Measurements from ENCODE around the gene DHRS2. TPM values are rescaled to one million over a fixed set of nuclear protein-coding genes. Genes with fewer than 3 reads are reported as not detected.
A peak's percentile ranks its signal among the peaks of the same experiment; 100 is the strongest.

DHRS2 gene
- total and polyA plus RNA-seq, 2 of the 13 experiments (the other 11 are each of a cell fraction or from before 2014, with no cell fraction given) = 1,621 to 3,021 TPM

DNA sequence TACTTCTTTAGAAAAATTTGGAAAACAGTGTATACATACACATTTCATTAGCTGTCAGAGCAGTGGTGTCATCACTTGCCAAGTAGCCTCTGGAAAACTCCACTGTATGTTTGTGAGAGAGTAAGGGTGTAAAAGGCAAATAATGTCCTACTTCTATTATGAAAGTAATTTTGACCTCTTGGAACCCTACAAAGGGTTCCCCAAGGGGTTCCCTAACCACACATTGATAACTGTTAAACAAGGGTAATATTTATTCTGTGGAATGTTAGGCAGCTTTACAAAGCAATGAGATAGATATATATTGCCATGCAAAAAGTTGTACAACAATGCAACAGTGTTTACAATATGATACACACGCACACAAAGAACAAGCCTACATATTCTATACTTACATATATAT is 18.6 kb upstream of the DHRS2 start (continued):
- TF ChIP-seq ARNT2 (CRISPR knock-in tag; IDR thresholded peaks at IDR 0.05; ENCODE audit: low read depth) = no peak
- TF ChIP-seq, protein P1, sequence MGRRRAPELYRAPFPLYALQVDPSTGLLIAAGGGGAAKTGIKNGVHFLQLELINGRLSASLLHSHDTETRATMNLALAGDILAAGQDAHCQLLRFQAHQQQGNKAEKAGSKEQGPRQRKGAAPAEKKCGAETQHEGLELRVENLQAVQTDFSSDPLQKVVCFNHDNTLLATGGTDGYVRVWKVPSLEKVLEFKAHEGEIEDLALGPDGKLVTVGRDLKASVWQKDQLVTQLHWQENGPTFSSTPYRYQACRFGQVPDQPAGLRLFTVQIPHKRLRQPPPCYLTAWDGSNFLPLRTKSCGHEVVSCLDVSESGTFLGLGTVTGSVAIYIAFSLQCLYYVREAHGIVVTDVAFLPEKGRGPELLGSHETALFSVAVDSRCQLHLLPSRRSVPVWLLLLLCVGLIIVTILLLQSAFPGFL (CRISPR knock-in tag; IDR thresholded peaks at IDR 0.05) = no peak
- TF ChIP-seq, protein P2, sequence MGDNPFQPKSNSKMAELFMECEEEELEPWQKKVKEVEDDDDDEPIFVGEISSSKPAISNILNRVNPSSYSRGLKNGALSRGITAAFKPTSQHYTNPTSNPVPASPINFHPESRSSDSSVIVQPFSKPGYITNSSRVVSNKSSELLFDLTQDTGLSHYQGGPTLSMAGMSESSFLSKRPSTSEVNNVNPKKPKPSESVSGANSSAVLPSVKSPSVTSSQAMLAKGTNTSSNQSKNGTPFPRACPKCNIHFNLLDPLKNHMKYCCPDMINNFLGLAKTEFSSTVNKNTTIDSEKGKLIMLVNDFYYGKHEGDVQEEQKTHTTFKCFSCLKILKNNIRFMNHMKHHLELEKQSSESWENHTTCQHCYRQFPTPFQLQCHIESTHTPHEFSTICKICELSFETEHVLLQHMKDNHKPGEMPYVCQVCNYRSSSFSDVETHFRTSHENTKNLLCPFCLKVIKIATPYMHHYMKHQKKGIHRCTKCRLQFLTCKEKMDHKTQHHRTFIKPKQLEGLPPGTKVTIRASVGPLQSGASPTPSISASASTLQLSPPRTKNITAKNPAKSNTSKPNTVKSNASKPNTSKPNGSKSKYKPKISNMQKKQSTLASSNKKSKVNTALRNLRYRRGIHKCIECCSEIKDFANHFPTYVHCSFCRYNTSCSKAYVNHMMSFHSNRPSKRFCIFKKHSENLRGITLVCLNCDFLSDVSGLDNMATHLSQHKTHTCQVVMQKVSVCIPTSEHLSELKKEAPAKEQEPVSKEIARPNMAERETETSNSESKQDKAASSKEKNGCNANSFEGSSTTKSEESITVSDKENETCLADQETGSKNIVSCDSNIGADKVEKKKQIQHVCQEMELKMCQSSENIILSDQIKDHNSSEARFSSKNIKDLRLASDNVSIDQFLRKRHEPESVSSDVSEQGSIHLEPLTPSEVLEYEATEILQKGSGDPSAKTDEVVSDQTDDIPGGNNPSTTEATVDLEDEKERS (CRISPR knock-in tag; IDR thresholded peaks at IDR 0.05) = 0 out of 2 replicates have a peak, but pooled peaks have one; percentile 54
- no peak for TF ChIP-seq ZFP37 (CRISPR knock-in tag; IDR thresholded peaks at IDR 0.05; ENCODE audit: borderline replicate concordance)
- TF ChIP-seq, protein P3, sequence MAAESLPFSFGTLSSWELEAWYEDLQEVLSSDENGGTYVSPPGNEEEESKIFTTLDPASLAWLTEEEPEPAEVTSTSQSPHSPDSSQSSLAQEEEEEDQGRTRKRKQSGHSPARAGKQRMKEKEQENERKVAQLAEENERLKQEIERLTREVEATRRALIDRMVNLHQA (CRISPR knock-in tag; IDR thresholded peaks at IDR 0.05) = no peak
- TF ChIP-seq SRSF9 (IDR thresholded peaks at IDR 0.05; ENCODE audit: borderline replicate concordance, insufficient read depth, low read depth, low read length, poor library complexity, severe bottlenecking) = no peak
- TF ChIP-seq SIX1 (CRISPR knock-in tag; IDR thresholded peaks at IDR 0.05; ENCODE audit: borderline replicate concordance) = 0 out of 2 replicates have a peak, but pooled peaks have one; percentile 13
- no peak for TF ChIP-seq NCOR1 (IDR thresholded peaks at IDR 0.05; ENCODE audit: borderline replicate concordance, low read length)
- no peak for TF ChIP-seq ZSCAN29 (CRISPR knock-in tag; conservative IDR thresholded peaks at IDR 0.05)
- TF ChIP-seq, protein P4, sequence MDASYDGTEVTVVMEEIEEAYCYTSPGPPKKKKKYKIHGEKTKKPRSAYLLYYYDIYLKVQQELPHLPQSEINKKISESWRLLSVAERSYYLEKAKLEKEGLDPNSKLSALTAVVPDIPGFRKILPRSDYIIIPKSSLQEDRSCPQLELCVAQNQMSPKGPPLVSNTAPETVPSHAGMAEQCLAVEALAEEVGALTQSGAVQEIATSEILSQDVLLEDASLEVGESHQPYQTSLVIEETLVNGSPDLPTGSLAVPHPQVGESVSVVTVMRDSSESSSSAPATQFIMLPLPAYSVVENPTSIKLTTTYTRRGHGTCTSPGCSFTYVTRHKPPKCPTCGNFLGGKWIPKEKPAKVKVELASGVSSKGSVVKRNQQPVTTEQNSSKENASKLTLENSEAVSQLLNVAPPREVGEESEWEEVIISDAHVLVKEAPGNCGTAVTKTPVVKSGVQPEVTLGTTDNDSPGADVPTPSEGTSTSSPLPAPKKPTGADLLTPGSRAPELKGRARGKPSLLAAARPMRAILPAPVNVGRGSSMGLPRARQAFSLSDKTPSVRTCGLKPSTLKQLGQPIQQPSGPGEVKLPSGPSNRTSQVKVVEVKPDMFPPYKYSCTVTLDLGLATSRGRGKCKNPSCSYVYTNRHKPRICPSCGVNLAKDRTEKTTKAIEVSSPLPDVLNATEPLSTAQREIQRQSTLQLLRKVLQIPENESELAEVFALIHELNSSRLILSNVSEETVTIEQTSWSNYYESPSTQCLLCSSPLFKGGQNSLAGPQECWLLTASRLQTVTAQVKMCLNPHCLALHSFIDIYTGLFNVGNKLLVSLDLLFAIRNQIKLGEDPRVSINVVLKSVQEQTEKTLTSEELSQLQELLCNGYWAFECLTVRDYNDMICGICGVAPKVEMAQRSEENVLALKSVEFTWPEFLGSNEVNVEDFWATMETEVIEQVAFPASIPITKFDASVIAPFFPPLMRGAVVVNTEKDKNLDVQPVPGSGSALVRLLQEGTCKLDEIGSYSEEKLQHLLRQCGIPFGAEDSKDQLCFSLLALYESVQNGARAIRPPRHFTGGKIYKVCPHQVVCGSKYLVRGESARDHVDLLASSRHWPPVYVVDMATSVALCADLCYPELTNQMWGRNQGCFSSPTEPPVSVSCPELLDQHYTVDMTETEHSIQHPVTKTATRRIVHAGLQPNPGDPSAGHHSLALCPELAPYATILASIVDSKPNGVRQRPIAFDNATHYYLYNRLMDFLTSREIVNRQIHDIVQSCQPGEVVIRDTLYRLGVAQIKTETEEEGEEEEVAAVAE (CRISPR knock-in tag; IDR thresholded peaks at IDR 0.05; ENCODE audit: borderline replicate concordance) = 0 out of 2 replicates have a peak, but pooled peaks have one; percentile 61
- TF ChIP-seq, protein P5, sequence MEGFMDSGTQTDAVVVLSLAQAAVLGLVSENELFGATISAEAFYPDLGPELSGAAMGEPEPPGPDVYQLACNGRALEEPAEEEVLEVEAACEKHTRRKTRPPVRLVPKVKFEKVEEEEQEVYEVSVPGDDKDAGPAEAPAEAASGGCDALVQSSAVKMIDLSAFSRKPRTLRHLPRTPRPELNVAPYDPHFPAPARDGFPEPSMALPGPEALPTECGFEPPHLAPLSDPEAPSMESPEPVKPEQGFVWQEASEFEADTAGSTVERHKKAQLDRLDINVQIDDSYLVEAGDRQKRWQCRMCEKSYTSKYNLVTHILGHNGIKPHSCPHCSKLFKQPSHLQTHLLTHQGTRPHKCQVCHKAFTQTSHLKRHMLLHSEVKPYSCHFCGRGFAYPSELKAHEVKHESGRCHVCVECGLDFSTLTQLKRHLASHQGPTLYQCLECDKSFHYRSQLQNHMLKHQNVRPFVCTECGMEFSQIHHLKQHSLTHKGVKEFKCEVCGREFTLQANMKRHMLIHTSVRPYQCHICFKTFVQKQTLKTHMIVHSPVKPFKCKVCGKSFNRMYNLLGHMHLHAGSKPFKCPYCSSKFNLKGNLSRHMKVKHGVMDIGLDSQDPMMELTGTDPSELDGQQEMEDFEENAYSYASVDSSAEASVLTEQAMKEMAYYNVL (CRISPR knock-in tag; IDR thresholded peaks at IDR 0.05; ENCODE audit: borderline replicate concordance) = no peak
- TF ChIP-seq MED13 (CRISPR knock-in tag; IDR thresholded peaks at IDR 0.05) = no peak

Measured in HepG2 (cell line).